Measurements from ENCODE around the gene MYMX.

Gene MYMX

DNA sequence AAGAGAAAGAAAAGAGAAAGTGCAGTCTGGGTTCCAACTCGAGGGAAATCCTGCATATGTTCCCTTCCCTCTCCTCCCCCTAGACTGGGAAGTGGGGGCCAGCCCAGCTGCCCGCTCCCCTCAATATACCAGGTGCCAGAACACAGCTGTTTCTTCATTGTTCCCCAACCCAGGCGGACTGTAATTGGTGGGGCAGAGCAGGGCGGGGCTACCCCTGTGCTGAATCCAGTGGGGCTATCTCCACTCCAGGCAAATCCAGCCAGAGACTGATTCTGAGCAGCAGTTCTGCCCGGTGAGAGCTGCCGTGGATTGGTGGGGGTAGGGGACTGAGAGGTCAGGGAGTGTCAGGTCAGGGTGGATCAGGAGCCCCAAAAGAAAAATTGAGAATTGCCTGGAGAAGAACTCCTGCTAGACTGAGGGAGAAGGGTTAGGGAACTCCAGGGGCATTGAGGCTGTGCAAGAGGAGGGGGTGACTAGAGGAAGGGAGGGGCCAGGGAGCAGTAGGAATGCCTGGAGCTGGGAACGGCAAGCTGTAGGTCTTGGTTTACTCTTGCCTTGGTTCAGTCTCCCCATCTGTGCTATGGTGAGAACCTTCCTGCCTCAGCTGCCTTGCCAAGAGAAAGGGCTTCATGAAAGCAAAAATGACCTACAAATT lies at the start of gene MYMX:
Gene MYMX, plus strand, starts transcription at position 250 of the 655 bp plus-strand sequence. CDS start 546 bp downstream, outside the sequence.
- ATAC-seq = no peak
- TF ChIP-seq ZNF8 (CRISPR knock-in tag; IDR thresholded peaks at IDR 0.05) = no peak
- no peak for TF ChIP-seq TCF4 (CRISPR knock-in tag; IDR thresholded peaks at IDR 0.05; ENCODE audit: borderline replicate concordance)
- no peak for TF ChIP-seq GLIS3 (CRISPR knock-in tag; IDR thresholded peaks at IDR 0.05)
- no peak for TF ChIP-seq ZNF565 (CRISPR knock-in tag; conservative IDR thresholded peaks at IDR 0.05; ENCODE audit: low read depth)
- no peak for TF ChIP-seq ARNTL (CRISPR knock-in tag; IDR thresholded peaks at IDR 0.05; ENCODE audit: borderline replicate concordance, low read depth)
- TF ChIP-seq TOX (CRISPR knock-in tag; IDR thresholded peaks at IDR 0.05; ENCODE audit: borderline replicate concordance) = no peak
- TF ChIP-seq, protein P1, sequence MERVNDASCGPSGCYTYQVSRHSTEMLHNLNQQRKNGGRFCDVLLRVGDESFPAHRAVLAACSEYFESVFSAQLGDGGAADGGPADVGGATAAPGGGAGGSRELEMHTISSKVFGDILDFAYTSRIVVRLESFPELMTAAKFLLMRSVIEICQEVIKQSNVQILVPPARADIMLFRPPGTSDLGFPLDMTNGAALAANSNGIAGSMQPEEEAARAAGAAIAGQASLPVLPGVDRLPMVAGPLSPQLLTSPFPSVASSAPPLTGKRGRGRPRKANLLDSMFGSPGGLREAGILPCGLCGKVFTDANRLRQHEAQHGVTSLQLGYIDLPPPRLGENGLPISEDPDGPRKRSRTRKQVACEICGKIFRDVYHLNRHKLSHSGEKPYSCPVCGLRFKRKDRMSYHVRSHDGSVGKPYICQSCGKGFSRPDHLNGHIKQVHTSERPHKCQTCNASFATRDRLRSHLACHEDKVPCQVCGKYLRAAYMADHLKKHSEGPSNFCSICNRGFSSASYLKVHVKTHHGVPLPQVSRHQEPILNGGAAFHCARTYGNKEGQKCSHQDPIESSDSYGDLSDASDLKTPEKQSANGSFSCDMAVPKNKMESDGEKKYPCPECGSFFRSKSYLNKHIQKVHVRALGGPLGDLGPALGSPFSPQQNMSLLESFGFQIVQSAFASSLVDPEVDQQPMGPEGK (CRISPR knock-in tag; IDR thresholded peaks at IDR 0.05; ENCODE audit: borderline replicate concordance) = no peak
- no peak for TF ChIP-seq CSDC2 (CRISPR knock-in tag; IDR thresholded peaks at IDR 0.05)
- no peak for TF ChIP-seq ZNF70 (CRISPR knock-in tag; IDR thresholded peaks at IDR 0.05)
- TF ChIP-seq OSR1 (CRISPR knock-in tag; IDR thresholded peaks at IDR 0.05) = no peak

DNA sequence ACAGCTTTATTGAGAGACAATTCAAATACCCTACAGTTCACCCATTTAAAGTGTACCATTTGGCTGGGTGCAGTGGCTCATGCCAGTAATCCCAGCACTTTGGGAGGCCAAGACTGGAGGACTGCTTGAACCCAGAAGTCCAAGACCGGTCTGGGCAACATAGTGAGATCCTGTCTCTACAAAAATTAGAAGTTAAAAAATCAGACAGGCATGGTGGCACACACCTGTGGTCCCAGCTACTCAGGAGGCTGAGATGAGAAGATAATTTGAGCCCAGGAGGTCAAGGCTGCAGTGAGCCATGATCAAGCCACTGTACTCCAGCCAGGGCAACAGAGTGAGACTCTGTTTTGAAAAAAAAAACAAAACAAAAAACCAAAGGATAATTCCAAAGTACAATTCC lies 49.2 kb upstream of the MYMX start:
- ATAC-seq = no peak

DNA sequence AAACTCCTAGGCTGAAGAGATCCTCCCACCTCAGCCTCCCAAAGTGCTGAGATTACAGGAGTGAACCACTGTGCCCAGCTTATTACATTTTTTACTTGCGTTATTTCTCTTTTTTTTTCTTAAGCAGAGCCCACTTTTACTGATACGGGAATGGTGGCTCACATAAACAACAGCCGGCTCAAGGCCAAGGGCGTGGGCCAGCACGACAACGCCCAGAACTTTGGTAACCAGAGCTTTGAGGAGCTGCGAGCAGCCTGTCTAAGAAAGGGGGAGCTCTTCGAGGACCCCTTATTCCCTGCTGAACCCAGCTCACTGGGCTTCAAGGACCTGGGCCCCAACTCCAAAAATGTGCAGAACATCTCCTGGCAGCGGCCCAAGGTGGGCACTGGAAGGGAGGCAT lies 47.6 kb upstream of the MYMX start:
- TF ChIP-seq SNAI2 (CRISPR knock-in tag; IDR thresholded peaks at IDR 0.05) = no peak
- no peak for TF ChIP-seq OSR1 (CRISPR knock-in tag; IDR thresholded peaks at IDR 0.05)
- TF ChIP-seq, protein P2, sequence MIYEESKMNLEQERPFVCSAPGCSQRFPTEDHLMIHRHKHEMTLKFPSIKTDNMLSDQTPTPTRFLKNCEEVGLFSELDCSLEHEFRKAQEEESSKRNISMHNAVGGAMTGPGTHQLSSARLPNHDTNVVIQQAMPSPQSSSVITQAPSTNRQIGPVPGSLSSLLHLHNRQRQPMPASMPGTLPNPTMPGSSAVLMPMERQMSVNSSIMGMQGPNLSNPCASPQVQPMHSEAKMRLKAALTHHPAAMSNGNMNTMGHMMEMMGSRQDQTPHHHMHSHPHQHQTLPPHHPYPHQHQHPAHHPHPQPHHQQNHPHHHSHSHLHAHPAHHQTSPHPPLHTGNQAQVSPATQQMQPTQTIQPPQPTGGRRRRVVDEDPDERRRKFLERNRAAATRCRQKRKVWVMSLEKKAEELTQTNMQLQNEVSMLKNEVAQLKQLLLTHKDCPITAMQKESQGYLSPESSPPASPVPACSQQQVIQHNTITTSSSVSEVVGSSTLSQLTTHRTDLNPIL (CRISPR knock-in tag; IDR thresholded peaks at IDR 0.05; ENCODE audit: low read depth) = no peak
- TF ChIP-seq, protein P1 (CRISPR knock-in tag; IDR thresholded peaks at IDR 0.05; ENCODE audit: borderline replicate concordance) = no peak
- no peak for TF ChIP-seq BACH2 (CRISPR knock-in tag; IDR thresholded peaks at IDR 0.05; ENCODE audit: borderline replicate concordance)
- TF ChIP-seq ARNTL (CRISPR knock-in tag; IDR thresholded peaks at IDR 0.05; ENCODE audit: borderline replicate concordance, low read depth) = no peak
- no peak for TF ChIP-seq ZC3H10 (CRISPR knock-in tag; IDR thresholded peaks at IDR 0.05)
- no peak for TF ChIP-seq PPARA (CRISPR knock-in tag; IDR thresholded peaks at IDR 0.05; ENCODE audit: borderline replicate concordance)
- TF ChIP-seq, protein P3, sequence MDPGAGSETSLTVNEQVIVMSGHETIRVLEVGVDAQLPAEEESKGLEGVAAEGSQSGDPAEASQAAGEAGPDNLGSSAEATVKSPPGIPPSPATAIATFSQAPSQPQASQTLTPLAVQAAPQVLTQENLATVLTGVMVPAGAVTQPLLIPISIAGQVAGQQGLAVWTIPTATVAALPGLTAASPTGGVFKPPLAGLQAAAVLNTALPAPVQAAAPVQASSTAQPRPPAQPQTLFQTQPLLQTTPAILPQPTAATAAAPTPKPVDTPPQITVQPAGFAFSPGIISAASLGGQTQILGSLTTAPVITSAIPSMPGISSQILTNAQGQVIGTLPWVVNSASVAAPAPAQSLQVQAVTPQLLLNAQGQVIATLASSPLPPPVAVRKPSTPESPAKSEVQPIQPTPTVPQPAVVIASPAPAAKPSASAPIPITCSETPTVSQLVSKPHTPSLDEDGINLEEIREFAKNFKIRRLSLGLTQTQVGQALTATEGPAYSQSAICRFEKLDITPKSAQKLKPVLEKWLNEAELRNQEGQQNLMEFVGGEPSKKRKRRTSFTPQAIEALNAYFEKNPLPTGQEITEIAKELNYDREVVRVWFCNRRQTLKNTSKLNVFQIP (CRISPR knock-in tag; IDR thresholded peaks at IDR 0.05; ENCODE audit: borderline replicate concordance, low read depth) = no peak
- no peak for TF ChIP-seq ZNF565 (CRISPR knock-in tag; conservative IDR thresholded peaks at IDR 0.05; ENCODE audit: low read depth)
- TF ChIP-seq, protein P4, sequence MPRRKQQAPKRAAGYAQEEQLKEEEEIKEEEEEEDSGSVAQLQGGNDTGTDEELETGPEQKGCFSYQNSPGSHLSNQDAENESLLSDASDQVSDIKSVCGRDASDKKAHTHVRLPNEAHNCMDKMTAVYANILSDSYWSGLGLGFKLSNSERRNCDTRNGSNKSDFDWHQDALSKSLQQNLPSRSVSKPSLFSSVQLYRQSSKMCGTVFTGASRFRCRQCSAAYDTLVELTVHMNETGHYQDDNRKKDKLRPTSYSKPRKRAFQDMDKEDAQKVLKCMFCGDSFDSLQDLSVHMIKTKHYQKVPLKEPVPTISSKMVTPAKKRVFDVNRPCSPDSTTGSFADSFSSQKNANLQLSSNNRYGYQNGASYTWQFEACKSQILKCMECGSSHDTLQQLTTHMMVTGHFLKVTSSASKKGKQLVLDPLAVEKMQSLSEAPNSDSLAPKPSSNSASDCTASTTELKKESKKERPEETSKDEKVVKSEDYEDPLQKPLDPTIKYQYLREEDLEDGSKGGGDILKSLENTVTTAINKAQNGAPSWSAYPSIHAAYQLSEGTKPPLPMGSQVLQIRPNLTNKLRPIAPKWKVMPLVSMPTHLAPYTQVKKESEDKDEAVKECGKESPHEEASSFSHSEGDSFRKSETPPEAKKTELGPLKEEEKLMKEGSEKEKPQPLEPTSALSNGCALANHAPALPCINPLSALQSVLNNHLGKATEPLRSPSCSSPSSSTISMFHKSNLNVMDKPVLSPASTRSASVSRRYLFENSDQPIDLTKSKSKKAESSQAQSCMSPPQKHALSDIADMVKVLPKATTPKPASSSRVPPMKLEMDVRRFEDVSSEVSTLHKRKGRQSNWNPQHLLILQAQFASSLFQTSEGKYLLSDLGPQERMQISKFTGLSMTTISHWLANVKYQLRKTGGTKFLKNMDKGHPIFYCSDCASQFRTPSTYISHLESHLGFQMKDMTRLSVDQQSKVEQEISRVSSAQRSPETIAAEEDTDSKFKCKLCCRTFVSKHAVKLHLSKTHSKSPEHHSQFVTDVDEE (CRISPR knock-in tag; IDR thresholded peaks at IDR 0.05) = no peak
- no peak for TF ChIP-seq GLIS3 (CRISPR knock-in tag; IDR thresholded peaks at IDR 0.05)
- TF ChIP-seq ZFP3 (CRISPR knock-in tag; IDR thresholded peaks at IDR 0.05) = no peak
- TF ChIP-seq, protein P5, sequence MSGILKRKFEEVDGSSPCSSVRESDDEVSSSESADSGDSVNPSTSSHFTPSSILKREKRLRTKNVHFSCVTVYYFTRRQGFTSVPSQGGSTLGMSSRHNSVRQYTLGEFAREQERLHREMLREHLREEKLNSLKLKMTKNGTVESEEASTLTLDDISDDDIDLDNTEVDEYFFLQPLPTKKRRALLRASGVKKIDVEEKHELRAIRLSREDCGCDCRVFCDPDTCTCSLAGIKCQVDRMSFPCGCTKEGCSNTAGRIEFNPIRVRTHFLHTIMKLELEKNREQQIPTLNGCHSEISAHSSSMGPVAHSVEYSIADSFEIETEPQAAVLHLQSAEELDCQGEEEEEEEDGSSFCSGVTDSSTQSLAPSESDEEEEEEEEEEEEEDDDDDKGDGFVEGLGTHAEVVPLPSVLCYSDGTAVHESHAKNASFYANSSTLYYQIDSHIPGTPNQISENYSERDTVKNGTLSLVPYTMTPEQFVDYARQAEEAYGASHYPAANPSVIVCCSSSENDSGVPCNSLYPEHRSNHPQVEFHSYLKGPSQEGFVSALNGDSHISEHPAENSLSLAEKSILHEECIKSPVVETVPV (CRISPR knock-in tag; IDR thresholded peaks at IDR 0.05) = no peak
- TF ChIP-seq ISL1 (CRISPR knock-in tag; IDR thresholded peaks at IDR 0.05) = no peak
- no peak for TF ChIP-seq TCF4 (CRISPR knock-in tag; IDR thresholded peaks at IDR 0.05; ENCODE audit: borderline replicate concordance)
- TF ChIP-seq ZNF8 (CRISPR knock-in tag; IDR thresholded peaks at IDR 0.05) = no peak
- TF ChIP-seq ZNF70 (CRISPR knock-in tag; IDR thresholded peaks at IDR 0.05) = no peak
- no peak for ATAC-seq

More for the DNA sequence above, 49.2 kb upstream of the MYMX start:
- no peak for TF ChIP-seq PPARA (CRISPR knock-in tag; IDR thresholded peaks at IDR 0.05; ENCODE audit: borderline replicate concordance)
- no peak for TF ChIP-seq ZFP3 (CRISPR knock-in tag; IDR thresholded peaks at IDR 0.05)
- no peak for TF ChIP-seq ZC3H10 (CRISPR knock-in tag; IDR thresholded peaks at IDR 0.05)
- no peak for TF ChIP-seq ZFP30 (CRISPR knock-in tag; IDR thresholded peaks at IDR 0.05)
- no peak for TF ChIP-seq GLIS3 (CRISPR knock-in tag; IDR thresholded peaks at IDR 0.05)
